Fibroblast of lung (primary cell): Measurements from ENCODE around the gene POU3F3. TPM values are rescaled to one million over a fixed set of nuclear protein-coding genes. Genes with fewer than 3 reads are reported as not detected.

Experiments used
- DNase-seq, 2 donors: peaks; one replicate each; pipeline versions ENCODE4 v3.0.0 to v3.0.0-alpha.2; 2010; ENCODE audit warnings: low read depth in 2 of 2
- H2AFZ ChIP-seq: 2 replicates; pipeline ENCODE4 v1.5.1; 2012; ENCODE audit warnings: low read length, control low read depth, inconsistent platforms
- H3K27ac ChIP-seq: 2 replicates; pipeline ENCODE4 v1.5.1; 2011; ENCODE audit warnings: low read length, control low read depth; ENCODE audit not compliant: insufficient read depth
- H3K27me3 ChIP-seq: 2 replicates; pipeline ENCODE4 v1.5.1; 2011; ENCODE audit warnings: mild to moderate bottlenecking, low read length; ENCODE audit not compliant: control insufficient read depth, insufficient read depth
- H3K36me3 ChIP-seq: 2 replicates; pipeline ENCODE4 v1.5.1; 2011; ENCODE audit warnings: low read length; ENCODE audit not compliant: control insufficient read depth, insufficient read depth
- H3K4me1 ChIP-seq: 2 replicates; pipeline ENCODE4 v1.5.1; 2011; ENCODE audit warnings: low read length; ENCODE audit not compliant: control insufficient read depth, insufficient read depth; ENCODE audit errors: extremely low read depth
- H3K4me2 ChIP-seq: 2 replicates; pipeline ENCODE4 v1.5.1; 2011; ENCODE audit warnings: low read length, control low read depth; ENCODE audit not compliant: insufficient read depth; ENCODE audit errors: extremely low read depth
- H3K4me3 ChIP-seq, 4 experiments: fragments of 200-600 bp in 1 of 4; sonication (generic) in 1 of 4; replicated peaks in 1 of 4; 2 replicates each; pipeline ENCODE4 v1.5.1; 2011 to 2016; ENCODE audit warnings: low read length in 4 of 4, low read depth in 3 of 4, mild to moderate bottlenecking in 3 of 4, control low read depth in 2 of 4, inconsistent platforms in 1 of 4, mixed read lengths in 1 of 4; ENCODE audit not compliant: insufficient read depth in 1 of 4; ENCODE audit errors: control extremely low read depth in 1 of 4
- H3K79me2 ChIP-seq: 2 replicates; pipeline ENCODE4 v1.5.1; 2012; ENCODE audit warnings: mild to moderate bottlenecking, low read length, inconsistent platforms; ENCODE audit not compliant: control insufficient read depth, insufficient read depth
- H3K9ac ChIP-seq: 2 replicates; pipeline ENCODE4 v1.5.1; 2011; ENCODE audit warnings: mild to moderate bottlenecking, low read length, control low read depth; ENCODE audit not compliant: insufficient read depth
- H3K9me3 ChIP-seq: 2 replicates; pipeline ENCODE4 v1.5.1; 2012; ENCODE audit warnings: low read depth, low read length; ENCODE audit not compliant: control insufficient read depth, insufficient read depth
- H4K20me1 ChIP-seq: 2 replicates; pipeline ENCODE4 v1.5.1; 2011; ENCODE audit warnings: low read length; ENCODE audit not compliant: control insufficient read depth, insufficient read depth; ENCODE audit errors: extremely low read depth
- EZH2 ChIP-seq: IDR thresholded peaks from 2 replicates; pipeline ENCODE4 v1.5.1; 2012; ENCODE audit warnings: low read length, control low read depth, mild to moderate bottlenecking; ENCODE audit errors: missing control alignments
- polyA plus RNA-seq, 2 donors: library from polyadenylated mRNA; depleted of rRNA in 1 of 2; stranded (reverse) in 1 of 2; unstranded in 1 of 2; fragments of >200 nt; gene quantifications; 2 replicates each; pipeline ENCODE4 v1.2.1, GENCODE V29; 2011 to 2012; ENCODE audit warnings: missing spikeins in 1 of 2
- total RNA-seq: library from RNA; depleted of rRNA; stranded (reverse); fragments of >200 nt; gene quantifications from 2 replicates; pipeline ENCODE4 v1.2.1, GENCODE V29; 2014
- TF ChIP-seq, protein P1 (sequence below), 2 donors: IDR thresholded peaks in 1 of 2; conservative IDR thresholded peaks in 1 of 2; 1 replicate in 1 of 2; 2 replicates in 1 of 2; pipeline ENCODE4 v1.5.1; 2011 to 2012; ENCODE audit warnings: low read length in 2 of 2, control low read depth in 1 of 2, inconsistent platforms in 1 of 2, low read depth in 1 of 2, mild to moderate bottlenecking in 1 of 2

Gene POU3F3
- total and polyA plus RNA-seq, 2 donors (not counting 1 experiment from before 2014, with no cell fraction given): 0.01 TPM; not detected in 1

DNA sequence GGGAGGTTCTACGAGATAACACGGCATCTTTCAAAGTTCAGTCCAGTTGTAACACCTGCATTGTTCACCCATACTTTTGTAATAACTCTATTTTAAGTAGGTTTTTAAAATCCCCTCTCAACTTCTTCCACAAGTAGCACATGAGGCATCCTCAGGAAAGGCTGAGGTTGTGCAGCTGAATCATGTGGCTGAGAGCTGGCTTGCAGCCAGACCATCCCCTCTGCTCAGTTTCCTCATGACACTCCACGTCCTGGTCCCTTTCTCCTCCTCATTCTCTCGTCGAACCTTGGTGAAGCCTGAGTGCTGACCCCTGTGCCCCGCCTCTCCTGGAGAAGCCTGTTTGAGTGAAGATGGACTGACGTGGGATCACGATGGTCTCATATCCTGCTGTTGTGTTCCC, 42.5 kb downstream of the POU3F3 start:
- H3K36me3 ChIP-seq: no peaks in the 10 kb centered on the region
- no peak overlapping the region for H3K27ac ChIP-seq
- H3K27me3 ChIP-seq: no peaks in the 10 kb centered on the region
- no peak overlapping the region for H3K4me3 ChIP-seq
- no peaks in the 10 kb centered on the region for H3K4me1 ChIP-seq
- H3K9ac ChIP-seq: no peak overlapping the region
- H3K79me2 ChIP-seq: no peaks in the 10 kb centered on the region
- H3K4me2 ChIP-seq: no peak overlapping the region
- H3K9me3 ChIP-seq: no peaks in the 10 kb centered on the region
- peak in 1 of 2 donors; percentile 25 for DNase-seq
- no peaks in the 10 kb centered on the region for H4K20me1 ChIP-seq
- H2AFZ ChIP-seq: no peak overlapping the region
- TF ChIP-seq, protein P1, sequence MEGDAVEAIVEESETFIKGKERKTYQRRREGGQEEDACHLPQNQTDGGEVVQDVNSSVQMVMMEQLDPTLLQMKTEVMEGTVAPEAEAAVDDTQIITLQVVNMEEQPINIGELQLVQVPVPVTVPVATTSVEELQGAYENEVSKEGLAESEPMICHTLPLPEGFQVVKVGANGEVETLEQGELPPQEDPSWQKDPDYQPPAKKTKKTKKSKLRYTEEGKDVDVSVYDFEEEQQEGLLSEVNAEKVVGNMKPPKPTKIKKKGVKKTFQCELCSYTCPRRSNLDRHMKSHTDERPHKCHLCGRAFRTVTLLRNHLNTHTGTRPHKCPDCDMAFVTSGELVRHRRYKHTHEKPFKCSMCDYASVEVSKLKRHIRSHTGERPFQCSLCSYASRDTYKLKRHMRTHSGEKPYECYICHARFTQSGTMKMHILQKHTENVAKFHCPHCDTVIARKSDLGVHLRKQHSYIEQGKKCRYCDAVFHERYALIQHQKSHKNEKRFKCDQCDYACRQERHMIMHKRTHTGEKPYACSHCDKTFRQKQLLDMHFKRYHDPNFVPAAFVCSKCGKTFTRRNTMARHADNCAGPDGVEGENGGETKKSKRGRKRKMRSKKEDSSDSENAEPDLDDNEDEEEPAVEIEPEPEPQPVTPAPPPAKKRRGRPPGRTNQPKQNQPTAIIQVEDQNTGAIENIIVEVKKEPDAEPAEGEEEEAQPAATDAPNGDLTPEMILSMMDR (conservative IDR thresholded peaks at IDR 0.05 in 1 of 2, IDR thresholded peaks at IDR 0.05 in 1 of 2; ENCODE audit: low read depth in 1 of 2, low read length in 2 of 2): no peak
- no peak for TF ChIP-seq EZH2

GRCh38 chr2:104897515-104898184, 43.7 kb downstream of the POU3F3 start:
- Histone ChIP-seq H3K4me1 (no peaks in the 10 kb centered on the region), H3K4me2 (no peak overlapping the region), H3K9ac (no peak overlapping the region), H3K27ac (no peak overlapping the region), H4K20me1 (no peaks in the 10 kb centered on the region), H3K79me2 (no peaks in the 10 kb centered on the region), H3K36me3 (no peaks in the 10 kb centered on the region), H3K27me3 (no peaks in the 10 kb centered on the region), H2AFZ (no peak overlapping the region), H3K4me3 (no peak overlapping the region), H3K9me3 (no peaks in the 10 kb centered on the region)
- DNase-seq: peak; percentile 2 to 89
- TF ChIP-seq, protein P1 (conservative IDR thresholded peaks at IDR 0.05 in 1 of 2, IDR thresholded peaks at IDR 0.05 in 1 of 2; ENCODE audit: low read depth in 1 of 2, low read length in 2 of 2): no peak
- no peak for TF ChIP-seq EZH2

- Histone ChIP-seq H4K20me1 (no peaks in the 10 kb centered on the region), H3K9ac (no peak overlapping the region), H3K27ac (no peak overlapping the region), H3K4me3 (no peak overlapping the region), H3K4me2 (no peak overlapping the region), H3K4me1 (no peaks in the 10 kb centered on the region), H3K27me3 (no peaks in the 10 kb centered on the region), H3K79me2 (no peaks in the 10 kb centered on the region), H3K9me3 (no peaks in the 10 kb centered on the region), H2AFZ (no peak overlapping the region), H3K36me3 (no peaks in the 10 kb centered on the region)
- no peak for DNase-seq
- TF ChIP-seq, protein P1 (conservative IDR thresholded peaks at IDR 0.05 in 1 of 2, IDR thresholded peaks at IDR 0.05 in 1 of 2; ENCODE audit: low read depth in 1 of 2, low read length in 2 of 2): no peak
- TF ChIP-seq EZH2: no peak
Observed at GRCh38 chr2:104900608-104901007, 46.7 kb downstream of the POU3F3 start.
